ENCODE data around the gene TSHZ2. TPM values are rescaled to one million over a fixed set of nuclear protein-coding genes. Genes with fewer than 3 reads are reported as not detected.
"Not testable (repeated sequence)": the region's sequence is repeated elsewhere in the genome, so short reads cannot be mapped to it uniquely, and the experiment has no call there.

TSHZ2 gene
- total RNA-seq, 1 experiment from 2014 or later = 0.07 TPM

DNA sequence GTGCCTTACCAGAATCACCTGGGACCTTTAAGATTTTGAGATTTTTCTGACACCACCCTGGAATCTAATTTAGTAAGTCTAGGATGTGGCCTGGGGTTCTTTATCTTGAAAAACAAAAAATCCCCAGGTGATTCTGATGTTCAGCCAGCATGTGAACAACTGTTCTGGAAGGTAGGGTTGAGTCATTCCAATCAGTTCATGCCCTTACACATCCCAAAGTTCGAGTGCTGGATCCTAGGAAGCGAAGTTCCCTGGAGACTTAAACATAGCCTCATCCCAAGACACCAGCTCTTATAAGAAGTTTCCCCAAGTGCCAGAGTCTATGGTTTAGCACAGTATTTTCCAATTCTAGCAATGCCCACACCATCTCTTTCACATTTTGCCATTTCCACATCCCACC lies 6.3 kb upstream of the TSHZ2 start:
- no peaks in the 10 kb centered on the region for H3K79me1 ChIP-seq (ENCODE audit: insufficient read depth, low read depth, low read length, poor library complexity, severe bottlenecking)
- no peaks in the 10 kb centered on the region for H3K9me3 ChIP-seq (ENCODE audit: control insufficient read depth, low read depth, low read length)
- no peak overlapping the region for H4K8ac ChIP-seq (replicated peaks; ENCODE audit: insufficient read length, low read depth, low read length)
- H3K9ac ChIP-seq (ENCODE audit: extremely low read depth, insufficient read length, low read length) = no peak overlapping the region
- H3K27me3 Mint-ChIP-seq (ENCODE audit: low read depth) = peaks cover 13% of the 10 kb centered on the region
- H3K9me3 Mint-ChIP-seq = no peaks in the 10 kb centered on the region
- no peak overlapping the region for H3K56ac ChIP-seq (ENCODE audit: insufficient read length, low read depth, low read length)
- H4K91ac ChIP-seq (ENCODE audit: insufficient read length, low read depth, low read length) = no peak overlapping the region
- H3K4me1 Mint-ChIP-seq = peaks cover 7 to 8% of the 10 kb centered on the region in 2 experiments; a peak in 3 of 4 replicates
- no peak overlapping the region for H3K23ac ChIP-seq (ENCODE audit: insufficient read length, low read depth, low read length)
- H3K23me2 ChIP-seq (ENCODE audit: insufficient read length, low read depth, low read length, poor library complexity, severe bottlenecking) = no peaks in the 10 kb centered on the region
- no peak overlapping the region for H3T11ph ChIP-seq (ENCODE audit: low read length)
- no peak overlapping the region for H2BK120ac ChIP-seq (ENCODE audit: low read depth, low read length, poor library complexity, severe bottlenecking)
- H4K20me1 ChIP-seq (ENCODE audit: control insufficient read depth, insufficient read depth, insufficient read length) = no peaks in the 10 kb centered on the region
- no CpG with 5 or more reads among the region's 2 CpGs for whole genome bisulfite sequencing (ENCODE audit: extremely low coverage, insufficient read length, low lambda C conversion rate)
- no peak overlapping the region for H3K4ac ChIP-seq (ENCODE audit: low read depth, low read length)
- H3K27me3 ChIP-seq (ENCODE audit: insufficient read depth, low read length) = no peaks in the 10 kb centered on the region
- no peak overlapping the region for H2AFZ ChIP-seq (ENCODE audit: low read length)
- no peak overlapping the region for H3K4me3 Mint-ChIP-seq
- H3K27ac ChIP-seq (ENCODE audit: insufficient read length, low read depth, low read length) = no peak overlapping the region
- H3K14ac ChIP-seq (ENCODE audit: insufficient read depth, low read length) = no peak overlapping the region
- H2BK5ac ChIP-seq (ENCODE audit: insufficient read length, low read length) = no peak overlapping the region
- no peak for DNase-seq
- H2BK20ac ChIP-seq (ENCODE audit: low read depth, low read length, poor library complexity, severe bottlenecking) = no peak overlapping the region
- H3K4me1 ChIP-seq (ENCODE audit: insufficient read depth, low read length) = no peaks in the 10 kb centered on the region
- no peaks in the 10 kb centered on the region for H3K36me3 Mint-ChIP-seq (ENCODE audit: insufficient read depth in 1 of 3, low read depth in 3 of 3)
- no peak overlapping the region for H4K5ac ChIP-seq (ENCODE audit: insufficient read length, low read depth, low read length)
- TF ChIP-seq, protein P1, sequence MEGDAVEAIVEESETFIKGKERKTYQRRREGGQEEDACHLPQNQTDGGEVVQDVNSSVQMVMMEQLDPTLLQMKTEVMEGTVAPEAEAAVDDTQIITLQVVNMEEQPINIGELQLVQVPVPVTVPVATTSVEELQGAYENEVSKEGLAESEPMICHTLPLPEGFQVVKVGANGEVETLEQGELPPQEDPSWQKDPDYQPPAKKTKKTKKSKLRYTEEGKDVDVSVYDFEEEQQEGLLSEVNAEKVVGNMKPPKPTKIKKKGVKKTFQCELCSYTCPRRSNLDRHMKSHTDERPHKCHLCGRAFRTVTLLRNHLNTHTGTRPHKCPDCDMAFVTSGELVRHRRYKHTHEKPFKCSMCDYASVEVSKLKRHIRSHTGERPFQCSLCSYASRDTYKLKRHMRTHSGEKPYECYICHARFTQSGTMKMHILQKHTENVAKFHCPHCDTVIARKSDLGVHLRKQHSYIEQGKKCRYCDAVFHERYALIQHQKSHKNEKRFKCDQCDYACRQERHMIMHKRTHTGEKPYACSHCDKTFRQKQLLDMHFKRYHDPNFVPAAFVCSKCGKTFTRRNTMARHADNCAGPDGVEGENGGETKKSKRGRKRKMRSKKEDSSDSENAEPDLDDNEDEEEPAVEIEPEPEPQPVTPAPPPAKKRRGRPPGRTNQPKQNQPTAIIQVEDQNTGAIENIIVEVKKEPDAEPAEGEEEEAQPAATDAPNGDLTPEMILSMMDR (conservative IDR thresholded peaks at IDR 0.05) = no peak
- H2AK5ac ChIP-seq (ENCODE audit: insufficient read length, low read length) = no peak overlapping the region
- no peak overlapping the region for H3K27ac Mint-ChIP-seq
- H3K18ac ChIP-seq (ENCODE audit: insufficient read length, low read depth, low read length) = no peak overlapping the region
- no peak overlapping the region for H3K4me2 ChIP-seq (ENCODE audit: insufficient read depth, insufficient read length, low read length)
- H2BK15ac ChIP-seq (ENCODE audit: low read depth, low read length) = no peak overlapping the region
- H2BK12ac ChIP-seq (ENCODE audit: insufficient read length, low read depth, low read length) = no peak overlapping the region
- no peaks in the 10 kb centered on the region for H3K79me2 ChIP-seq (ENCODE audit: insufficient read depth, low read length)

DNA sequence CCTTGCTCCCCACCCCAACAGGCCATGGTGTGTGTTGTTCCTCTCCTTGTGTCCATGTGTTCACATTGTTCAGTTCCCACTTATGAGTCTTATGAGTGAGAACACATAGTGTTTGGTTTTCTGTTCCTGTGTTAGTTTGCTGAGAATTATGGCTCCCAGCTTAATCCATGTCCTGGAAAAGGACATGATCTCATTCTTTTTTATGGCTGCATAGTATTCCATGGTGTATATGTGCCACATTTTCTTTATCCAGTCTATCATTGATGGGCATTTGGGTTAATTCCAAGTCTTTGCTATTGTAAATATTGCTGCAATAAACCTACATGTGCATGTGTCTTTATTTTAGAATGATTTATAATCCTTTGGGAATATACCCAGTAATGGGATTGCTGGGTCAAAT lies 5.6 kb upstream of the TSHZ2 start:
- H3K9me3 ChIP-seq (ENCODE audit: control insufficient read depth, low read depth, low read length); H3K27me3 ChIP-seq (ENCODE audit: insufficient read depth, low read length); H3K27ac ChIP-seq (ENCODE audit: insufficient read length, low read depth, low read length); H4K8ac ChIP-seq (replicated peaks; ENCODE audit: insufficient read length, low read depth, low read length); H3K4me1 ChIP-seq (ENCODE audit: insufficient read depth, low read length); H3K23ac ChIP-seq (ENCODE audit: insufficient read length, low read depth, low read length); H3K27ac Mint-ChIP-seq; H3K14ac ChIP-seq (ENCODE audit: insufficient read depth, low read length); H2BK15ac ChIP-seq (ENCODE audit: low read depth, low read length); H3K79me1 ChIP-seq (ENCODE audit: insufficient read depth, low read depth, low read length, poor library complexity, severe bottlenecking); H2BK5ac ChIP-seq (ENCODE audit: insufficient read length, low read length); H2AK5ac ChIP-seq (ENCODE audit: insufficient read length, low read length); H3K79me2 ChIP-seq (ENCODE audit: insufficient read depth, low read length); DNase-seq; H3K56ac ChIP-seq (ENCODE audit: insufficient read length, low read depth, low read length); H3K4me1 Mint-ChIP-seq; H4K91ac ChIP-seq (ENCODE audit: insufficient read length, low read depth, low read length); H2BK12ac ChIP-seq (ENCODE audit: insufficient read length, low read depth, low read length); H3K9me3 Mint-ChIP-seq; H2AFZ ChIP-seq (ENCODE audit: low read length); H4K5ac ChIP-seq (ENCODE audit: insufficient read length, low read depth, low read length); H2BK20ac ChIP-seq (ENCODE audit: low read depth, low read length, poor library complexity, severe bottlenecking); H3K4ac ChIP-seq (ENCODE audit: low read depth, low read length); H3K36me3 Mint-ChIP-seq (ENCODE audit: insufficient read depth in 1 of 3, low read depth in 3 of 3); H3K18ac ChIP-seq (ENCODE audit: insufficient read length, low read depth, low read length); H3T11ph ChIP-seq (ENCODE audit: low read length); H4K20me1 ChIP-seq (ENCODE audit: control insufficient read depth, insufficient read depth, insufficient read length); H2BK120ac ChIP-seq (ENCODE audit: low read depth, low read length, poor library complexity, severe bottlenecking); H3K4me2 ChIP-seq (ENCODE audit: insufficient read depth, insufficient read length, low read length); H3K4me3 Mint-ChIP-seq; H3K23me2 ChIP-seq (ENCODE audit: insufficient read length, low read depth, low read length, poor library complexity, severe bottlenecking); H3K9ac ChIP-seq (ENCODE audit: extremely low read depth, insufficient read length, low read length): not testable (repeated sequence)
- H3K27me3 Mint-ChIP-seq (ENCODE audit: low read depth) = peaks cover 20% of the 10 kb centered on the region

Measured in H9 (cell line).